ENCODE data around the gene SERGEF. TPM values are rescaled to one million over a fixed set of nuclear protein-coding genes. Genes with fewer than 3 reads are reported as not detected.

Gene SERGEF
- total RNA-seq, 1 experiment from 2014 or later = 31.4 TPM

- H3K27ac Mint-ChIP-seq = no peak overlapping the region
These were observed 217.9 kb downstream of the SERGEF start for GRCh38 chr11:17794981-17795380.

More at GRCh38 chr11:17794981-17795380, 217.9 kb downstream of the SERGEF start:
- H3K4me2 ChIP-seq (ENCODE audit: insufficient read depth, insufficient read length, low read length) = no peak overlapping the region
- no peak overlapping the region for H4K91ac ChIP-seq (ENCODE audit: insufficient read length, low read depth, low read length)
- H4K20me1 ChIP-seq (ENCODE audit: control insufficient read depth, insufficient read depth, insufficient read length) = no peaks in the 10 kb centered on the region
- H3K79me1 ChIP-seq (ENCODE audit: insufficient read depth, low read depth, low read length, poor library complexity, severe bottlenecking) = no peaks in the 10 kb centered on the region
- no peaks in the 10 kb centered on the region for H3K23me2 ChIP-seq (ENCODE audit: insufficient read length, low read depth, low read length, poor library complexity, severe bottlenecking)
- H2BK5ac ChIP-seq (ENCODE audit: insufficient read length, low read length) = no peak overlapping the region
- peaks cover 0 to 3% of the 10 kb centered on the region in 2 experiments; a peak in 1 of 4 replicates for H3K4me1 Mint-ChIP-seq
- no peaks in the 10 kb centered on the region for H3K9me3 ChIP-seq (ENCODE audit: control insufficient read depth, low read depth, low read length)
- no peak overlapping the region for H2BK15ac ChIP-seq (ENCODE audit: low read depth, low read length)
- H3K79me2 ChIP-seq (ENCODE audit: insufficient read depth, low read length) = no peaks in the 10 kb centered on the region
- no peak overlapping the region for H4K5ac ChIP-seq (ENCODE audit: insufficient read length, low read depth, low read length)
- no peaks in the 10 kb centered on the region for H3K27me3 ChIP-seq (ENCODE audit: insufficient read depth, low read length)
- no peak overlapping the region for H3K4ac ChIP-seq (ENCODE audit: low read depth, low read length)
- H3K27me3 Mint-ChIP-seq (ENCODE audit: low read depth) = peaks cover 5% of the 10 kb centered on the region; the same call in 1 of the 2 replicates
- H3T11ph ChIP-seq (ENCODE audit: low read length) = no peak overlapping the region
- no peak overlapping the region for H2BK12ac ChIP-seq (ENCODE audit: insufficient read length, low read depth, low read length)
- H2BK20ac ChIP-seq (ENCODE audit: low read depth, low read length, poor library complexity, severe bottlenecking) = no peak overlapping the region
- no peak overlapping the region for H3K18ac ChIP-seq (ENCODE audit: insufficient read length, low read depth, low read length)
- no peak overlapping the region for H2AFZ ChIP-seq (ENCODE audit: low read length)
- no peak overlapping the region for H4K8ac ChIP-seq (replicated peaks; ENCODE audit: insufficient read length, low read depth, low read length)
- no peaks in the 10 kb centered on the region for H3K4me1 ChIP-seq (ENCODE audit: insufficient read depth, low read length)
- H3K9me3 Mint-ChIP-seq = no peaks in the 10 kb centered on the region
- no peak overlapping the region for H2AK5ac ChIP-seq (ENCODE audit: insufficient read length, low read length)
- TF ChIP-seq, protein P1, sequence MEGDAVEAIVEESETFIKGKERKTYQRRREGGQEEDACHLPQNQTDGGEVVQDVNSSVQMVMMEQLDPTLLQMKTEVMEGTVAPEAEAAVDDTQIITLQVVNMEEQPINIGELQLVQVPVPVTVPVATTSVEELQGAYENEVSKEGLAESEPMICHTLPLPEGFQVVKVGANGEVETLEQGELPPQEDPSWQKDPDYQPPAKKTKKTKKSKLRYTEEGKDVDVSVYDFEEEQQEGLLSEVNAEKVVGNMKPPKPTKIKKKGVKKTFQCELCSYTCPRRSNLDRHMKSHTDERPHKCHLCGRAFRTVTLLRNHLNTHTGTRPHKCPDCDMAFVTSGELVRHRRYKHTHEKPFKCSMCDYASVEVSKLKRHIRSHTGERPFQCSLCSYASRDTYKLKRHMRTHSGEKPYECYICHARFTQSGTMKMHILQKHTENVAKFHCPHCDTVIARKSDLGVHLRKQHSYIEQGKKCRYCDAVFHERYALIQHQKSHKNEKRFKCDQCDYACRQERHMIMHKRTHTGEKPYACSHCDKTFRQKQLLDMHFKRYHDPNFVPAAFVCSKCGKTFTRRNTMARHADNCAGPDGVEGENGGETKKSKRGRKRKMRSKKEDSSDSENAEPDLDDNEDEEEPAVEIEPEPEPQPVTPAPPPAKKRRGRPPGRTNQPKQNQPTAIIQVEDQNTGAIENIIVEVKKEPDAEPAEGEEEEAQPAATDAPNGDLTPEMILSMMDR (conservative IDR thresholded peaks at IDR 0.05) = no peak
- no peaks in the 10 kb centered on the region; a peak in 2 of 7 replicates for H3K36me3 Mint-ChIP-seq (ENCODE audit: insufficient read depth in 1 of 3, low read depth in 3 of 3)
- no peak overlapping the region for H3K4me3 Mint-ChIP-seq
- H3K14ac ChIP-seq (ENCODE audit: insufficient read depth, low read length) = no peak overlapping the region
- H3K9ac ChIP-seq (ENCODE audit: extremely low read depth, insufficient read length, low read length) = no peak overlapping the region
- H3K23ac ChIP-seq (ENCODE audit: insufficient read length, low read depth, low read length) = no peak overlapping the region
- no peak overlapping the region for H2BK120ac ChIP-seq (ENCODE audit: low read depth, low read length, poor library complexity, severe bottlenecking)
- WGBS (ENCODE audit: extremely low coverage, insufficient read length, low lambda C conversion rate) = no CpG with 5 or more reads among the region's 5 CpGs
- no peak for DNase-seq
- no peak overlapping the region for H3K27ac ChIP-seq (ENCODE audit: insufficient read length, low read depth, low read length)
- no peak overlapping the region for H3K56ac ChIP-seq (ENCODE audit: insufficient read length, low read depth, low read length)
